Measurements from ENCODE around the gene GUCY1A1.
"Not testable (repeated sequence)": the region's sequence is repeated elsewhere in the genome, so short reads cannot be mapped to it uniquely, and the experiment has no call there.

GUCY1A1 gene

DNA sequence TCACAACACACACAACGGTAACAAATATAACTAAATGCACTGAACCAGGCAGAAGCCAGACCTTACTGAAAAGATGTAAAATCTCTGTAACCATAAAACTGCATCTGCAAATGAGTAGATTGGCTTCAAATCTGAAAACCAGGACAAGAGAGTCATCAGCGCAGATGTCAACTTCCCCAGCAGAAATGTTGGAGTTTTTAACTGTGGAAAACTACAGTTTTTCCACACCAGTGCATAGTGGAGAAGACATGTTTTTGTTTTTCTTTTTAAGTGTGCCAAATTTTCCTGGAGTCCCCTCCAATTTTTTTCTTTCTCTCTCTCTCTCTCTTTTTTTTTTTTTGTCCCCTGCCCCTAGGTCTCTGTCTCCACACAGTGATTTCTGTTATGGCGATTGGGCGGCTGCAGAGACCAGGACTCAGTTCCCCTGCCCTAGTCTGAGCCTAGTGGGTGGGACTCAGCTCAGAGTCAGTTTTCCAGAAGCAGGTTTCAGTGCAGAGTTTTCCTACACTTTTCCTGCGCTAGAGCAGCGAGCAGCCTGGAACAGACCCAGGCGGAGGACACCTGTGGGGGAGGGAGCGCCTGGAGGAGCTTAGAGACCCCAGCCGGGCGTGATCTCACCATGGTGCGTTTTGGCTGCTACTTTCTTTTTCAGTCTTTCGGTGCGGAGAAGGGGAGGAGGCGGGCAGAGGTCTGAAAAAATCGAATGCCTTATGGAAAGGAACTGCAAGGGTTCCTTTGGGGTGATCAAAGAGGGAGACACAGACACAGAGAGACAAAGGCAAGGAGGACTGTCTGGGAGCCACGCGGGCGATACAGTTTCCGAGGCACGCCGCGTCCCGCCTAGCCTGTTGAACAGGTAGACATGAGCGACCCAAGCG is at the start of gene GUCY1A1:
Gene GUCY1A1 (plus strand): TSS at position 505 of the 878 bp plus-strand sequence. CDS start 30,020 bp downstream, outside the sequence.
- DNase-seq: no peak

- DNase-seq: no peak
These were observed 49.4 kb upstream of the GUCY1A1 start for GRCh38 chr4:155617296-155617695.

DNA sequence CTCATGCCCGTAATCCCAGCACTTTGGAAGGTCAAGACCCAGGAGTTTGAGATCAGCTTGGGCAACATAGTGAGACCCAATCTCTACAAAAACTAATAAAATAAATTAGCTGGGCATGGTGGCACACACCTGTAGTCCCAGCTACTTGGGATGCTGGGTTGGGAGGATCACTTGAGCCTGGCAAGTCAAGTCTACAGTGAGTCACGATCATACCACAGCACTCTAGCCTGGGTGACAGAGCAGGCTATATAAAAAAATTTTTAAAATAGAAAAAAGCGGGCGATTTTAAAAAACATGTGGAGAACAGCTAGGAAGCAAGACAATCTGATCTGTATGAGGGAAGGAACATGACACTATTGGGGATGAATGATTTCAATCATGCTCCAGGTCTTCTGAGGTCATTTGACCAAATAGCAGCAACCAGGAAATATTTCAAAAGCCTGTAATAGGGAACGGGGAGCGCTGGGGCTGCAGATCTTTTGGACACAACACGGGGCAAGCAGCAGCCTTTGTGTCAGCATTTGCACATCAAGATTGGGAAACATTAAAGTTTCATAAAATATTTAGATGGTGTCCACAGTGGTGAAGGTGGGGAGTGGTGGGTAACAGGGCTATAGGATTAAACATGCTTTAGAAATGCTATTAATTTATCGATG is 48.3 kb upstream of the GUCY1A1 start:
- DNase-seq: no peak

GRCh38 chr4:155620637-155621036 is 46.0 kb upstream of the GUCY1A1 start:
- DNase-seq: no peak

GRCh38 chr4:155624478-155624877 is 42.2 kb upstream of the GUCY1A1 start:
- no peak for DNase-seq

DNA sequence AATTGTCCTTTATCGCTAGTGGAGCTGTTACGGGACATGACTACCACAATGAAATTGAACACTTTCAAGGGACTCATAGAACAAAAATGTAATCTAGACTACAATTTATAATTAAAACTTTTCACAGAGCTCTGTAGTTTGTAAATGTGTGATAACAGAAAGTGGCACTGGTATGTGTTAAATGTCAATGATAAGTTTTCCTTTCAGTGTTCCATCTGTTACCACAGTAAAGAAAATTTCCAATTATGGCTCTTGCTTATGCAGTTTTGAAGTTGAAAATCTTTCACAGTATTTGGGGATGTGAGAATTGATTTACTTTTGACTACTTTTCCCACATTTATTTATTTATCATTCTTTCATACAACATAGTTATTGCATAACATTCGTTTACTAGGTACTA is 40.1 kb upstream of the GUCY1A1 start:
- DNase-seq: no peak

DNA sequence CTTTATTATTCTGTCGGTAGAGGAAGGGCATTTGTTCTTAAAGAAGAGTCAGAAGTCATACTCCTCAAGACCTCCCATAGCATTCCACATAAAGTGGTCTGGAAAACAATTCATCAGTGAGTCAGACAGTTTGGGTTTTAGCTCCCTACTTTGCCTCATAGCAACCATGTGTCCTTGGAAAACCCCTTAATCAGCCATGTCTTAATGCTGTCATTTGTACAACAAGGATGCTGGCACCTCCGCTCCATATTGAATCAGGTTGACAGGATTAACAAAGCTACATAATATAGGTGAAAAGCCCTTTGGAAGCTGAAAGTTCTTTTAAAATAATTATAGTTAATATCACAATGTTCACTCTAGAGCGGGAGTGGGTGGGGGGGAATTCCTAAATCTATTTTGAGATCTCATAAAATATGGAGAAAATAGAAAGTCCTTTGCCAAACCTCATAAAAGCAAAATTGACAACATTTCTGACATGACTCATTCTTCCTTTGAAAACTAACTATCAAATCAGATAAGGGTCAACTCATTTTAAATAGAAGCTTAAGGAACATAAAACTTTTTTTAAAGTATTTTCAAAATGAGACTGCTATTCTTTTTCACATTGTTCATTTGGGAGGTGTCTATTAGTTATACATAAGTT is 37.3 kb upstream of the GUCY1A1 start:
- DNase-seq: no peak

GRCh38 chr4:155629956-155630355 is 36.7 kb upstream of the GUCY1A1 start:
- DNase-seq: no peak

- no peak for DNase-seq
These were observed 34.3 kb upstream of the GUCY1A1 start for GRCh38 chr4:155632310-155632840.

DNA sequence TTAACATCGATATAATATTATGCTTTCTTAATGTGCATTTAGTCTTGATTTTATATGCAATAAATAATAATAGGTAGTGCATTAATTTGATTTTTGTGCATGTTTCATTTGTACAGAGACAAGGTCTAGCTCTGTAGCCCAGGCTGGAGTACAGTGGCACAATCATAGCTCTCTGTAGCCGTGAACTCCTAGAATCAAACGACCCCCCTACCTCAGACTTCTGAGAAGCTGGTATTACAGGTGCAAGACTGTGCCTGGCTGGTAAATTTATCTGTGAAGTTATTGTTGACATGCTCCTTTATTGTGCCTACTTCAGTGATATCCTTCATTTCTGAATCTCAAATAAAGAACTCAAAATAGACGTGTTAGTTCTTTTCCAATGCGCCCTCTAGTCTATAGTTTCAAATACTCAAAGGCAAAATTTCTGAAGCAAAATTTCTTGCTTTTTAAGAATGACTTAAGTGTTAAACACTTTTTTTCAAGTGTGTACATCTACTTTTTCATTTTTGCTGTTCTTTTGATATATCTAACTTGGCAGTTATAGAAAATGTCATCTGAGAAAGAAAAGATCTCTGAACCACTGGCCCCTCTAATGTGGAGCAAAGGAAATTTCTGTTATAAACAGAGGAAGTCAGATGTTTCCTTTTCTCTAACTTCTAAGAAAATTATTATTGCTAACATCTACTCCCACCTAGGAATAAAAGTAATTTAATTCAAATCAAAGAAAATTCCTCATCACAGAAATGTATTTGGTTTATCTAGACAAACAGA is 28.3 kb upstream of the GUCY1A1 start:
- DNase-seq: no peak

DNA sequence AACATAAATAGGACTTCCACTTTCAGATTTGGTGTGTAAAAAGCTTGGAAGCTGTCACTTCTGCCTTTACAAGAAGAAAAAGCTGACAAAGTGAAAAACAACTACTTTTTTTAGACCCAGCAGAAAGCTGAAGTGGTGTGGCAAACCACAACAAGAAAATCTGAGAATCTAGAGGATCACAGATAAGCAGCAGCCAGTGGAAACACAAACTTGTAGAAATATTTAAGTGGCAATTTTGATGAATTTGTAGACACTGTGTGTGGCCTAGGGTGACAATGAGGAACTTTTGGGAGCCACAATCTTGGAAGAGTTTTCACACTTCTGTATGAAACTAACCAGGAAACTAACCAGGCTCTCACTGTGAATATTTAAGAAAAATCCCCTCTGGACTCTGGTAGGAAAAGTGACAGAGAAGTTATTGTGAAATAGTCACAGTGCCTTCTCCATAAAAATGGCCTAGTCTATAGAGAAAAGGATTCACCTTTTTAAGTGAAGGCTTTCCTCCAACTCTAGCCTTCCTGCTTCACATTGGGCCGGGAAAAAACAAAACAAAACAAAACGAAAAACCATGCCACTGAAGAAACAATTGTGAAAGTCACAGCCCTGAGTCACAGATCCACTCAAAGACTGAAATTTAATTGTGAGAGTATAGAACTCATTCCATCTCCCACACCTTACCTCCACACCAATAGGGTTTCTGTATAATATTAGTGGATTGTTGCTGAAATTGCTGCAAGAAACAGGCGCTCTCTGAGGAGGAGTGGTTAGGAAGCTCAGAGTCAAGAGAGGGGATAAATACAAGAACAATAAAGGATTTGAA is 26.7 kb upstream of the GUCY1A1 start:
- no peak for DNase-seq

DNA sequence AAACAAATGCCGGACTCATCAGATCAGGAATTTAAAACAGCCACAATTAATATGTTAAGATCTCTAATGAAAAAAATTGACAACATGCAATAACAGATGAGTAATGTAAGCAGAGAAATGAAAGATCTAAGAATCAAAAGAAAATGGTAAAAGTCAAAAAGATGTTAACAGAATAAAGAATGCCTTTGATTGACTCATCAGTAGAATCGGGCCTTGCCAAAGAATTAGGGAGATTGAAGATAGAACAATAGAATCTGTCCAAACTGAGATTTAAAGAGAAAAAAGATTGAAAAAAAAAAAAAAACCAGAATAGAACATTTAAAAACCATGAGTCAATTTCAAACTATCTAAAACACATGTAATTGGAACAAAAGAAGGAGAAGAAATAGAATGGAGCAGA is 25.9 kb upstream of the GUCY1A1 start:
- DNase-seq: no peak

GRCh38 chr4:155643087-155643486 is 23.6 kb upstream of the GUCY1A1 start:
- DNase-seq: no peak

GRCh38 chr4:155646001-155646400 is 20.6 kb upstream of the GUCY1A1 start:
- DNase-seq: no peak

DNA sequence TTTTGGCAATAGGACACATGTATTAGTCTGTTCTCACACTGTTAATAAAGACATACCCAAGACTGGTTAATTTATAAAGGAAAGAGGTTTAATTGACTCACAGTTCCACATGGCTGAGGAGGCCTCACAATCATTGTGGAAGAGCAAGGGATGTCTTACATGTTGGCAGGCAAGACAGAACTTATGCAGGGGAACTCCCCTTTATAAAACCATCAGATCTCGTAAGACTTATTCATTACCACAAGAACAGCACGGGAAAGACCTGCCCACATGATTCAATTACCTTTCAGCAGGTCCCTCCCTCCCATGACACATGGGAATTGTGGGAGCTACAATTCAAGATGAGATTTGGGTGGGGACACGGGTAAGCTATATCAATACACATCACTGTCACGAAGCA is 15.9 kb upstream of the GUCY1A1 start:
- DNase-seq: not testable (repeated sequence)

DNA sequence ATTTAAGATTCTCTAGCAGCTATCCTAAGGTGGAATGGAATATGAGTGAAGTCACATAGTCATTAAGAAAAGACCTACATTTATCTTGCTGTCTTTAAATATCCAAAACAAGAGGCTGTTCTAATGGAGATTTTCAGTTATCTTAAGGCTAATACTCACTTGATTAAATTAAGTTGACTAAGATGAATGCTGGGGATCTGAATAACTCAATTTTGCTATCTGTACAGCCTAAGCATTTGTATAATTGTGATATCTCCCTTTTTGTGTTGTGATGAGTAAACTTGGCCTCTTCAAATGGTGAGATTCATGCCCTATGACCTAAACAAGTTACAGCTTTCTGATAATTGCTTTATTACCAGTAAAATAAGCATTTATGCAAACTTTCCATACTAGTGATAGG is 13.6 kb upstream of the GUCY1A1 start:
- DNase-seq: no peak

GRCh38 chr4:155656025-155656424 is 10.6 kb upstream of the GUCY1A1 start:
- no peak for DNase-seq

DNA sequence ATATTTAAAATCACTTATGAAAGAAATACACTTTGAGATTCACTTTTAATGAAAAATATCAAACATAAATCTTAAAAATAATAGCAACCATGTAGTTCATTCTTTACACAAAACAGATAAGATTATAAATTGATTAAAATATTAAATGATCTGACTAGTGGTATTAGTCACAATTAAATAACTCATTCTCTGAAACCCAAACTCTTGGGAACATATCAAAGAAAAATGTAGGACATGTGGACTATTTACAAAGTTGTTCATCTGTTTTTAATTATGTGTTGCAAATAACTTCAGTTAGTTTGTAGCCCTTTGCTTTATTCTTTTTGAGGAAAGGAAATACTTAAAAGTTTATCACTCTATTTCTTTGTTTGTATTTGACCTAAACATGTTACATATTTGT is 9.5 kb upstream of the GUCY1A1 start:
- no peak for DNase-seq

GRCh38 chr4:155657985-155658680 is 8.5 kb upstream of the GUCY1A1 start:
- no peak for DNase-seq

DNA sequence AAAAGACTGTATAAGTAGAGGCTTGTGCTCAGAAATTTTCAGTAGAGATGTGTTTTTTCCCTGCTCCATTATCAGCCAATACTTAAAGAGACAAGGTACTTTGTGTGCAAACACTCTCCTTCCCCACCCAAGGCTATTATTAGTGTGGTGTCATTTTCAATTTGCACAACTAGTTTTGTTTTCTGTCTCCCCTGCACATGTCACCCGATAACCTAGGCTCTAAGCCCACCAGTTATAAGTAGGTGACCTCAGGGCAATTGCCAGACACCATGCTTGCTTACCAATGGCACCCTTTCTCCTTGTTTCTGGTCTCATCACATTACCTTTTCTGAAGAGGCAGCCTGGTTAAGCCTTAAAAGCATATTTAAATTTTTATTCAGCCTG is 8.0 kb upstream of the GUCY1A1 start:
- DNase-seq: no peak

DNA sequence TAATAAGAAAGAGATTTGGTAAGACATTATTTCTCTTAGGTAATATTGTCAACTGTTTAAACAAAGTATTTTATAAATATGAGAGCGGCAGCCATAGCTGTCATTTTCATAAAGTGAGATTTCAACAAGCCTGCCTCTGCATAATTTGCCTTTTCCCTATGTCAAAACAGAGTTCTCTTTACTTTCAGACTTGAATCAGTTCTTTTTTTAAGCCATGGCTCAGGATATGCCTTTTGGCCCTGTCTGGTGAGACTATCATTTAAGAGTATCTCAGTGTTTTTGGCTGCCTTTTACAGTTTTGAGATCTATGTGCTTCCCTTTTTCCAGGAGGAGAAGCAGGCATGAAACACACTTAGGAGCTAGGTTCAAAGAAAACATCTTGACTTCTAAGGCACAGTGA is 7.5 kb upstream of the GUCY1A1 start:
- DNase-seq: no peak
